GM12878 (cell line): ENCODE results near the gene PTPRD. TPM values are rescaled to one million over a fixed set of nuclear protein-coding genes. Genes with fewer than 3 reads are reported as not detected.

Source experiments
- BRCA1 ChIP-seq: IDR thresholded peaks from 2 replicates; pipeline ENCODE4 v1.6.1; 2011; ENCODE audit warnings: low read depth, low read length, improper control_type of control experiment
- GABPA ChIP-seq: IDR thresholded peaks from 2 replicates; pipeline ENCODE4 v1.6.1; 2014; ENCODE audit warnings: antibody characterized with exemption, low read depth, mild to moderate bottlenecking, inconsistent platforms
- NFXL1 ChIP-seq: fragments of 450-650 bp; IDR thresholded peaks from 2 replicates; pipeline ENCODE4 v1.6.1; 2017; ENCODE audit warnings: antibody characterized with exemption, mild to moderate bottlenecking, borderline replicate concordance
- NRF1 ChIP-seq: conservative IDR thresholded peaks from 2 replicates; pipeline ENCODE4 v1.6.1; 2011; ENCODE audit warnings: mild to moderate bottlenecking, low read depth, low read length, improper control_type of control experiment
- polyA plus RNA-seq, 11 experiments: library from polyadenylated mRNA; depleted of rRNA in 4 of 11; unstranded in 6 of 11; stranded (reverse) in 5 of 11; fragments of >200 nt; fragmentation: Nextera tagmentation in 4 of 11; fragmentation: Illumina TruSeq in 1 of 11; extraction: Ambion mirVana in 4 of 11; extraction: Trizol in 1 of 11; gene quantifications; 1 replicate in 1 of 11; 2 replicates in 10 of 11; pipeline versions ENCODE4 v1.2.1 to v1.2.3, GENCODE V29; 2011 to 2016; ENCODE audit warnings: inconsistent platforms in 2 of 11, missing spikeins in 2 of 11, low read depth in 1 of 11
- total RNA-seq, 4 experiments: library from RNA; depleted of rRNA in 3 of 4; stranded (reverse); fragments of >200 nt in 3 of 4; fragmentation: Illumina TruSeq in 1 of 4; extraction: Trizol in 1 of 4; gene quantifications; 2 replicates each; pipeline versions ENCODE4 v1.2.1 to v1.2.3, GENCODE V29; 2013 to 2021
- TF ChIP-seq, protein P1 (sequence below): fragments of 450-650 bp; IDR thresholded peaks from 2 replicates; pipeline ENCODE4 v1.6.1; 2017; ENCODE audit warnings: mild to moderate bottlenecking, moderate library complexity
- TF ChIP-seq, protein P2 (sequence below): fragments of 450-650 bp; IDR thresholded peaks from 2 replicates; pipeline ENCODE4 v1.6.1; 2016; ENCODE audit warnings: mild to moderate bottlenecking, moderate library complexity, borderline replicate concordance

PTPRD gene
- total and polyA plus RNA-seq, 10 of the 15 experiments (the other 5 are each of a cell fraction or from before 2014, with no cell fraction given), result under 0.01 to 0.05 (median 0.01) TPM; not detected in 7

DNA sequence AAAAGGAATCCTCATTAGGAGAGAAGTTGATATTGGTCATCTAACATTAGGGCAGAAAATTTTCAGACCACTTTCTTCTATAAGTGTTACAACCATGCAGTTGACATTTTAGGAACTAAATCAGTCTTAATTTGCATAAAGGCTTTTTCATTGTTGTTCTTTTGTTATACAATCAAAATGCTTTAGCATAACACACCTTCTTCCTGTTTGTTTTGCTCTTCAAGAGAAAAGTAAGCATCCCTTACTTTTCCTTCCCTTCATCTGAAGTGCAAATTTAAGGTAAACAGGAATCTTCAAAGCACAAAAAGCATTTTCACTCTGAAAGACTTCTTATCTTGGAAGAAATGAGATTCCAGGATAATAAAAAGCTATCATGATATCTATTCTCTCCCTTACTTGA is 273.6 kb downstream of the PTPRD start (continued):
- TF ChIP-seq, protein P1, sequence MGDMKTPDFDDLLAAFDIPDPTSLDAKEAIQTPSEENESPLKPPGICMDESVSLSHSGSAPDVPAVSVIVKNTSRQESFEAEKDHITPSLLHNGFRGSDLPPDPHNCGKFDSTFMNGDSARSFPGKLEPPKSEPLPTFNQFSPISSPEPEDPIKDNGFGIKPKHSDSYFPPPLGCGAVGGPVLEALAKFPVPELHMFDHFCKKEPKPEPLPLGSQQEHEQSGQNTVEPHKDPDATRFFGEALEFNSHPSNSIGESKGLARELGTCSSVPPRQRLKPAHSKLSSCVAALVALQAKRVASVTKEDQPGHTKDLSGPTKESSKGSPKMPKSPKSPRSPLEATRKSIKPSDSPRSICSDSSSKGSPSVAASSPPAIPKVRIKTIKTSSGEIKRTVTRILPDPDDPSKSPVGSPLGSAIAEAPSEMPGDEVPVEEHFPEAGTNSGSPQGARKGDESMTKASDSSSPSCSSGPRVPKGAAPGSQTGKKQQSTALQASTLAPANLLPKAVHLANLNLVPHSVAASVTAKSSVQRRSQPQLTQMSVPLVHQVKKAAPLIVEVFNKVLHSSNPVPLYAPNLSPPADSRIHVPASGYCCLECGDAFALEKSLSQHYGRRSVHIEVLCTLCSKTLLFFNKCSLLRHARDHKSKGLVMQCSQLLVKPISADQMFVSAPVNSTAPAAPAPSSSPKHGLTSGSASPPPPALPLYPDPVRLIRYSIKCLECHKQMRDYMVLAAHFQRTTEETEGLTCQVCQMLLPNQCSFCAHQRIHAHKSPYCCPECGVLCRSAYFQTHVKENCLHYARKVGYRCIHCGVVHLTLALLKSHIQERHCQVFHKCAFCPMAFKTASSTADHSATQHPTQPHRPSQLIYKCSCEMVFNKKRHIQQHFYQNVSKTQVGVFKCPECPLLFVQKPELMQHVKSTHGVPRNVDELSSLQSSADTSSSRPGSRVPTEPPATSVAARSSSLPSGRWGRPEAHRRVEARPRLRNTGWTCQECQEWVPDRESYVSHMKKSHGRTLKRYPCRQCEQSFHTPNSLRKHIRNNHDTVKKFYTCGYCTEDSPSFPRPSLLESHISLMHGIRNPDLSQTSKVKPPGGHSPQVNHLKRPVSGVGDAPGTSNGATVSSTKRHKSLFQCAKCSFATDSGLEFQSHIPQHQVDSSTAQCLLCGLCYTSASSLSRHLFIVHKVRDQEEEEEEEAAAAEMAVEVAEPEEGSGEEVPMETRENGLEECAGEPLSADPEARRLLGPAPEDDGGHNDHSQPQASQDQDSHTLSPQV, result no peak
- no peak for TF ChIP-seq GABPA
- TF ChIP-seq NFXL1, result no peak
- TF ChIP-seq BRCA1, result no peak
- TF ChIP-seq, protein P2, sequence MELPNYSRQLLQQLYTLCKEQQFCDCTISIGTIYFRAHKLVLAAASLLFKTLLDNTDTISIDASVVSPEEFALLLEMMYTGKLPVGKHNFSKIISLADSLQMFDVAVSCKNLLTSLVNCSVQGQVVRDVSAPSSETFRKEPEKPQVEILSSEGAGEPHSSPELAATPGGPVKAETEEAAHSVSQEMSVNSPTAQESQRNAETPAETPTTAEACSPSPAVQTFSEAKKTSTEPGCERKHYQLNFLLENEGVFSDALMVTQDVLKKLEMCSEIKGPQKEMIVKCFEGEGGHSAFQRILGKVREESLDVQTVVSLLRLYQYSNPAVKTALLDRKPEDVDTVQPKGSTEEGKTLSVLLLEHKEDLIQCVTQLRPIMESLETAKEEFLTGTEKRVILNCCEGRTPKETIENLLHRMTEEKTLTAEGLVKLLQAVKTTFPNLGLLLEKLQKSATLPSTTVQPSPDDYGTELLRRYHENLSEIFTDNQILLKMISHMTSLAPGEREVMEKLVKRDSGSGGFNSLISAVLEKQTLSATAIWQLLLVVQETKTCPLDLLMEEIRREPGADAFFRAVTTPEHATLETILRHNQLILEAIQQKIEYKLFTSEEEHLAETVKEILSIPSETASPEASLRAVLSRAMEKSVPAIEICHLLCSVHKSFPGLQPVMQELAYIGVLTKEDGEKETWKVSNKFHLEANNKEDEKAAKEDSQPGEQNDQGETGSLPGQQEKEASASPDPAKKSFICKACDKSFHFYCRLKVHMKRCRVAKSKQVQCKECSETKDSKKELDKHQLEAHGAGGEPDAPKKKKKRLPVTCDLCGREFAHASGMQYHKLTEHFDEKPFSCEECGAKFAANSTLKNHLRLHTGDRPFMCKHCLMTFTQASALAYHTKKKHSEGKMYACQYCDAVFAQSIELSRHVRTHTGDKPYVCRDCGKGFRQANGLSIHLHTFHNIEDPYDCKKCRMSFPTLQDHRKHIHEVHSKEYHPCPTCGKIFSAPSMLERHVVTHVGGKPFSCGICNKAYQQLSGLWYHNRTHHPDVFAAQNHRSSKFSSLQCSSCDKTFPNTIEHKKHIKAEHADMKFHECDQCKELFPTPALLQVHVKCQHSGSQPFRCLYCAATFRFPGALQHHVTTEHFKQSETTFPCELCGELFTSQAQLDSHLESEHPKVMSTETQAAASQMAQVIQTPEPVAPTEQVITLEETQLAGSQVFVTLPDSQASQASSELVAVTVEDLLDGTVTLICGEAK, result no peak
- no peak for TF ChIP-seq NRF1
